Endothelial cell (in vitro differentiated cells): ENCODE results near the gene TMTC4. TPM values are rescaled to one million over a fixed set of nuclear protein-coding genes. Genes with fewer than 3 reads are reported as not detected.
"Not testable (repeated sequence)": the region's sequence is repeated elsewhere in the genome, so short reads cannot be mapped to it uniquely, and the experiment has no call there.

Experiments
- DNase-seq: peaks from one replicate; pipeline ENCODE4 v3.0.0; 2021; ENCODE audit warnings: low spot score
- H3K27ac Mint-ChIP-seq: one replicate; pipeline ENCODE4 v1.8.0; 2021; ENCODE audit warnings: mixed read lengths, inconsistent platforms; ENCODE audit not compliant: unreplicated experiment
- H3K27me3 Mint-ChIP-seq: one replicate; pipeline ENCODE4 v1.8.0; 2021; ENCODE audit warnings: mild to moderate bottlenecking, moderate library complexity, mixed read lengths, inconsistent platforms; ENCODE audit not compliant: unreplicated experiment
- H3K36me3 Mint-ChIP-seq: one replicate; pipeline ENCODE4 v1.8.0; 2021; ENCODE audit warnings: mild to moderate bottlenecking, low read depth, mixed read lengths, inconsistent platforms; ENCODE audit not compliant: unreplicated experiment
- H3K4me1 Mint-ChIP-seq: one replicate; pipeline ENCODE4 v1.8.0; 2021; ENCODE audit warnings: mild to moderate bottlenecking, mixed read lengths, inconsistent platforms; ENCODE audit not compliant: unreplicated experiment
- H3K4me3 Mint-ChIP-seq: one replicate; pipeline ENCODE4 v1.8.0; 2021; ENCODE audit warnings: mild to moderate bottlenecking, mixed read lengths, inconsistent platforms; ENCODE audit not compliant: unreplicated experiment
- H3K9me3 Mint-ChIP-seq: one replicate; pipeline ENCODE4 v1.8.0; 2021; ENCODE audit warnings: mixed read lengths, inconsistent platforms; ENCODE audit not compliant: unreplicated experiment
- total RNA-seq: library from RNA; stranded (reverse); fragmentation: NEBNext Ultra II Directional; extraction: Animal tissue kit (Norgen Biotek cat#: 25700); gene quantifications from one replicate; pipeline ENCODE4 v1.2.1, GENCODE V29; 2021; ENCODE audit not compliant: unreplicated experiment
- TF ChIP-seq, protein P1 (sequence below): fragments of 200-600 bp; sonication (generic); IDR thresholded peaks from one replicate; pipeline ENCODE4 v1.5.0; 2021; ENCODE audit warnings: antibody characterized with exemption; ENCODE audit not compliant: unreplicated experiment

Gene TMTC4
- total RNA-seq, 1 donor from 2014 or later = 40.1 TPM

DNA sequence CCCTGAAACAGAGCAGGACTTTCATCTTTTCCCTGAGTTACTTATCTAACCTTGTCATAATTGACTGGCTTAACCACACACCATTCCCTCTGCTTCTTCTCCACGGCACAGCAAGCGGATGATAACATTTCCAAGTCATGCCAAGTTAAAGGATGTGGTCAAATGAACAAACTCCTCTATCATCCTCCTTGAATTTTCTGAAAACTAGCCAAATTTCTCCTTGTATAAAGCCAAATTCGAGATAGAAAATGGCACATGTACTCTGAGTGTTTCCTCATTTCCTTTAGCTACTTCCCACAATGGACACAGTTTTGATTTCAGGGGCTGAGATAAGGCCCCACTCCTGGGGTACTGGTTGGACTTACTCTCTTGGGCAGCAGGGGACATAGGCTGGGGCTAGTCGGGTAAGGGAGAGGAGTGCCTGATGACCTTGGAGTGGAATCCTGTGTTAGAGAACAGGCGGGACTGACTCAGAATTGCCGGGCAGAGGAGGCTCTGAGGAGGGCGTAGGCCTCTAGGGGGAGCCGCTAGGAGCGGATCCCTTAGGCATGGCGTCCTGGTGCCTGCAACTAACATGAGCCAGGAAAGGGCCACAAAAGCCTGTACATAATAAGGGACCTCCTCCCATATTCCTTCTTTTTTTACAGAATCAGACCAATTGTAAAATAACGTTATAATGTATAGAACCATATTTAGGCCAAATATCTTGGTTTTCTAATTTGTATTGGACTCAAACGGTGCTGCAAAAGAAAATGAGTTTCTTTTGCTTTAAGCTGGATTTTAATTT, 20.3 kb upstream of the TMTC4 start:
- no peaks in the 10 kb centered on the region for H3K4me1 Mint-ChIP-seq
- H3K4me3 Mint-ChIP-seq = no peak overlapping the region
- TF ChIP-seq, protein P1, sequence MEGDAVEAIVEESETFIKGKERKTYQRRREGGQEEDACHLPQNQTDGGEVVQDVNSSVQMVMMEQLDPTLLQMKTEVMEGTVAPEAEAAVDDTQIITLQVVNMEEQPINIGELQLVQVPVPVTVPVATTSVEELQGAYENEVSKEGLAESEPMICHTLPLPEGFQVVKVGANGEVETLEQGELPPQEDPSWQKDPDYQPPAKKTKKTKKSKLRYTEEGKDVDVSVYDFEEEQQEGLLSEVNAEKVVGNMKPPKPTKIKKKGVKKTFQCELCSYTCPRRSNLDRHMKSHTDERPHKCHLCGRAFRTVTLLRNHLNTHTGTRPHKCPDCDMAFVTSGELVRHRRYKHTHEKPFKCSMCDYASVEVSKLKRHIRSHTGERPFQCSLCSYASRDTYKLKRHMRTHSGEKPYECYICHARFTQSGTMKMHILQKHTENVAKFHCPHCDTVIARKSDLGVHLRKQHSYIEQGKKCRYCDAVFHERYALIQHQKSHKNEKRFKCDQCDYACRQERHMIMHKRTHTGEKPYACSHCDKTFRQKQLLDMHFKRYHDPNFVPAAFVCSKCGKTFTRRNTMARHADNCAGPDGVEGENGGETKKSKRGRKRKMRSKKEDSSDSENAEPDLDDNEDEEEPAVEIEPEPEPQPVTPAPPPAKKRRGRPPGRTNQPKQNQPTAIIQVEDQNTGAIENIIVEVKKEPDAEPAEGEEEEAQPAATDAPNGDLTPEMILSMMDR = no peak
- peak; percentile 71 for DNase-seq
- no peak overlapping the region for H3K27ac Mint-ChIP-seq
- no peaks in the 10 kb centered on the region for H3K9me3 Mint-ChIP-seq
- peaks cover 3% of the 10 kb centered on the region for H3K27me3 Mint-ChIP-seq
- H3K36me3 Mint-ChIP-seq = peaks cover 4% of the 10 kb centered on the region

DNA sequence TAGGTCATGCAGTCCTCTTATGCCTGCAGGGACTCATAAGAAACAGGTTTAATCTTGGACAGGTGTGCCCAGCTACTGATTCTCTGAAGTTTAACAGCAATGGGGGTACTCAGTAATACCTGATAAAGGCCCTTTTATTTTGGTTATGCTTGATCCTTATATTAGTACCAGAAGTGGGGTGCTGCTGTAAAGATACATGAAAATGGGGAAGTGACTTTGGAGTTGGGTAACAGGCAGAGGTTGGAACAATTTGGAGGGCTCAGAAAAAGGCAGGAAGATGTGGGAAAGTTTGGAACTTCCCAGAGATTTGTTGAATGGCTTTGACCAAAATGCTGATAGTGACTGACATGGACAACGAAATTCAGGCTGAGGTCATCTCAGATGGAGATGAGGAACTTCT, 14.6 kb upstream of the TMTC4 start:
- Mint-ChIP-seq H3K27me3 (peaks cover 3% of the 10 kb centered on the region), H3K27ac (no peak overlapping the region), H3K4me3 (no peak overlapping the region), H3K36me3 (no peaks in the 10 kb centered on the region), H3K9me3 (peaks cover 6% of the 10 kb centered on the region), H3K4me1 (no peaks in the 10 kb centered on the region)
- TF ChIP-seq, protein P1 = no peak
- DNase-seq = no peak

DNA sequence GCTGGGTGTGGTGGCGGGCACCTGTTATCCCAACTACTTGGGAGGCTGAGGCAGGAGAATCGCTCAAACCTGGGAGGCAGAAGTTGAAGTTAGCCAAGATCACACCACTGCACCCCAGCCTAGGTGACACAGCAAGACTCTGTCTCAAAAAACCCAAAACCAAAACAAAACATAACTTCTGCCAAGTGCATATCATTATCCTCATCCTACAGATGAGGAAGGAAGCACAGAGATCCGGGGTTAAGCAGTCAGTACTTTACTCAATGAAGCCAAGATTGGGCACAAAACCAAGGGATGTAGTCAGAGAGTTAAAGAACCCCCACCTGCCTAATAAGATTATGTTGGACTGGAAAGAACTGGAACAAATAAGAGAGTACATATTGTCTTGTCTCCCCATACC, 5.5 kb upstream of the TMTC4 start:
- Mint-ChIP-seq H3K27ac (no peak overlapping the region), H3K27me3 (peaks cover 15% of the 10 kb centered on the region), H3K4me3 (no peak overlapping the region), H3K36me3 (peaks cover 7% of the 10 kb centered on the region), H3K9me3 (no peaks in the 10 kb centered on the region), H3K4me1 (peaks cover 9% of the 10 kb centered on the region)
- DNase-seq = no peak
- TF ChIP-seq, protein P1 = no peak

DNA sequence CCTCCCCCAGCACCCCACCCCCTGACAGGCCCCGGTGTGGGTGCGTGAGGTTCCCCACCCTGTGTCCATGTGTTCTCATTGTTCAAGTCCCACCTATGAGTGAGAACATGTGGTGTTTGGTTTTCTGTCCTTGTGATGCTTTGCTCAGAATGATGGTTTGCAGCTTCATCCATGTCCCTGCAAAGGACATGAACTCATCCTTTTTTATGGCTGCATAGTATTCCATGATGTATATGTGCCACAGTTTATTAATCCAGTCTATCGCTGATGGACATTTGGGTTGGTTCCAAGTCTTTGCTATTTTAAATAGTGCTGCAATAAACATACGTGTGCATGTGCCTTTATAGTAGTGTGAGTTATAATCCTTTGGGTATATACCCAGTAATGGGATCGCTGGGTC, 2.5 kb upstream of the TMTC4 start:
- not testable (repeated sequence) for H3K27ac Mint-ChIP-seq, DNase-seq, H3K9me3 Mint-ChIP-seq, H3K4me3 Mint-ChIP-seq
- Mint-ChIP-seq H3K4me1 (peaks cover 21% of the 10 kb centered on the region), H3K36me3 (peaks cover 14% of the 10 kb centered on the region), H3K27me3 (peaks cover 26% of the 10 kb centered on the region)

DNA sequence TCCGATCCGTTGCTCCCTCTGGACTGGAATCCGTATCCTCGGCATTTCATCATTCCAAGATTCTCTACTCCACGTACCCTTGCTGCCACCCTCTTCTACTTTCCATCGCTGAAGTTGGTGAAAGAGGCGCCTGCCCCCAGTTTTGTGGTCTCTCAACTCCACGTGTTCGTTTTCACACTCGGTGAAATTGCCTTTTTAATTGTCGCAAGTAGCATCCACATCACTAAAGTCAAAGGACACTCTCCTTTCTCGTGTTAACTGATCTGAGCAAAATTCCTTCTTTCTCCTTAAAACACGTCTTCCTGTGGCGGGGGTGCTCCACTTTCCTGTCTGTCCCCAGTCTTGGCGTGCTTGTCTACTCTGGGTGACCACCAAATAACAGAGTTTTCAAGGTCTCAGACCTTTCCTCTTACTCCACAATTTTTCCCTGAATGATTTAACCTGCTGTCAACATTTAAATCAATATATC, 1.1 kb upstream of the TMTC4 start:
- Mint-ChIP-seq H3K4me1 (peaks cover 24% of the 10 kb centered on the region), H3K4me3 (peak overlapping the region; percentile 87), H3K27ac (peak overlapping the region; percentile 75), H3K27me3 (peaks cover 27% of the 10 kb centered on the region), H3K36me3 (peaks cover 14% of the 10 kb centered on the region), H3K9me3 (no peaks in the 10 kb centered on the region)
- DNase-seq = no peak
- TF ChIP-seq, protein P1 = no peak
